Fibroblast of skin of abdomen (primary cell): ENCODE measurements around the gene DCTN5.
A peak's percentile ranks its signal among the peaks of the same experiment; 100 is the strongest.

Experiments used
- DNase-seq: peaks from one replicate; pipeline ENCODE4 v3.0.0-alpha.2; 2013

DCTN5 gene

GRCh38 chr16:23663918-23664317, 22.7 kb downstream of the DCTN5 start:
- no peak for DNase-seq

GRCh38 chr16:23666571-23667354, 25.5 kb downstream of the DCTN5 start:
- no peak for DNase-seq

GRCh38 chr16:23667355-23667659, 26.0 kb downstream of the DCTN5 start:
- DNase-seq, result no peak

GRCh38 chr16:23668225-23668624, 27.0 kb downstream of the DCTN5 start:
- DNase-seq, result no peak

GRCh38 chr16:23668873-23669272, 27.6 kb downstream of the DCTN5 start:
- no peak for DNase-seq

- DNase-seq, result peak; percentile 85
Measured at GRCh38 chr16:23670137-23670776, 29.0 kb downstream of the DCTN5 start.

GRCh38 chr16:23673971-23674614, 32.8 kb downstream of the DCTN5 start:
- DNase-seq, result no peak

GRCh38 chr16:23676924-23677480, 35.7 kb downstream of the DCTN5 start:
- no peak for DNase-seq

GRCh38 chr16:23678430-23679273, 37.4 kb downstream of the DCTN5 start, which contains the start of gene PLK1:
TSS of gene PLK1 (plus strand) at chr16:23678889. CDS start at chr16:23678933, 44 bp downstream.
- peak; percentile 81 for DNase-seq

- peak; percentile 39 for DNase-seq
Measured at GRCh38 chr16:23679274-23679985, 38.2 kb downstream of the DCTN5 start.

GRCh38 chr16:23679986-23680336, 38.7 kb downstream of the DCTN5 start:
- no peak for DNase-seq

- DNase-seq, result peak; percentile 14
Measured at GRCh38 chr16:23682181-23682580, 40.9 kb downstream of the DCTN5 start.

- no peak for DNase-seq
Measured at GRCh38 chr16:23683487-23683886, 42.2 kb downstream of the DCTN5 start.

- DNase-seq, result no peak
Measured at GRCh38 chr16:23687034-23687808, 46.0 kb downstream of the DCTN5 start.

- DNase-seq, result no peak
Measured at GRCh38 chr16:23689442-23690187, 48.3 kb downstream of the DCTN5 start.

GRCh38 chr16:23690771-23691482, 49.7 kb downstream of the DCTN5 start:
- DNase-seq, result no peak

GRCh38 chr16:23691483-23692189, 50.4 kb downstream of the DCTN5 start:
- no peak for DNase-seq

GRCh38 chr16:23692190-23692837, 51.0 kb downstream of the DCTN5 start:
- no peak for DNase-seq
